NCI-H1694 (cell line): ENCODE results near the gene DNAH6.
"Not testable (repeated sequence)": the region's sequence is repeated elsewhere in the genome, so short reads cannot be mapped to it uniquely, and the experiment has no call there.

Source experiments
- DNase-seq: peaks from one replicate; lab custom pipeline; 2025; lab: John Stamatoyannopoulos, UW

Gene DNAH6, protein sequence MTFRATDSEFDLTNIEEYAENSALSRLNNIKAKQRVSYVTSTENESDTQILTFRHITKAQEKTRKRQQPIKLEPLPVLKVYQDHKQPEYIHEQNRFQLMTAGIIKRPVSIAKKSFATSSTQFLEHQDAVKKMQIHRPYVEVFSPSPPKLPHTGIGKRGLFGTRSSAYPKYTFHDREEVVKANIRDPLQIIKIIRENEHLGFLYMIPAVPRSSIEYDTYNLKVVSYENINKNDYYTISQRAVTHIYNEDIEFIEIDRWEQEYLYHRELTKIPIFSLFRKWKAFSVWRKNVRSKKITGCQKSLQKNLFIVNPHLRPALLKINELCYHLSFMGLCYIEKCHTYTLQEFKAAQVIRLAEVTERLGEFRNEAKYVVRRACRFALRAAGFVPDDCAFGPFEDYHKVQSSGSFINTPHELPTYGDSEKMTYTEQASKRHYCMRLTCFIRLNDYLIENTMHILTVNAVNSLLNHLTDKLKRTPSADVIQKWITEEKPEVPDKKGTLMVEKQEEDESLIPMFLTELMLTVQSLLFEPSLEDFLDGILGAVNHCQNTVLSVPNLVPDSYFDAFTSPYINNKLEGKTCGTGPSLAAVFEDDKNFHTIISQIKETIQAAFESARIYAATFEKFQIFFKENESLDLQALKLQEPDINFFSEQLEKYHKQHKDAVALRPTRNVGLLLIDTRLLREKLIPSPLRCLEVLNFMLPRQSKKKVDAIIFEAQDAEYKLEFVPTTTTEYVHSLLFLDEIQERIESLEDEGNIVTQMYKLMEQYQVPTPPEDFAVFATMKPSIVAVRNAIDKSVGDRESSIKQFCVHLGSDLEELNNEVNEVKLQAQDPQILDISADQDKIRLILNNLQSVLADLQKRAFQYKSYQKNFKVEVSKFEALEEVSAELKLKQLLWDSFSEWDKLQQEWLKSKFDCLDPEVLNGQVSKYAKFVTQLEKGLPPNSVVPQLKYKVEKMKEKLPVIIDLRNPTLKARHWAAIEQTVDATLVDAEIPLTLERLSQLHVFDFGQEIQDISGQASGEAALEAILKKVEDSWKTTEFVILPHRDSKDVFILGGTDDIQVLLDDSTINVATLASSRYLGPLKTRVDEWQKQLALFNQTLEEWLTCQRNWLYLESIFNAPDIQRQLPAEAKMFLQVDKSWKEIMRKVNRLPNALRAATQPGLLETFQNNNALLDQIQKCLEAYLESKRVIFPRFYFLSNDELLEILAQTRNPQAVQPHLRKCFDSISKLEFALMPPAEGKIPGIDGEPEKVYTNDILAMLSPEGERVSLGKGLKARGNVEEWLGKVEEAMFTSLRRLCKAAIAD (N-terminal part only)

DNA sequence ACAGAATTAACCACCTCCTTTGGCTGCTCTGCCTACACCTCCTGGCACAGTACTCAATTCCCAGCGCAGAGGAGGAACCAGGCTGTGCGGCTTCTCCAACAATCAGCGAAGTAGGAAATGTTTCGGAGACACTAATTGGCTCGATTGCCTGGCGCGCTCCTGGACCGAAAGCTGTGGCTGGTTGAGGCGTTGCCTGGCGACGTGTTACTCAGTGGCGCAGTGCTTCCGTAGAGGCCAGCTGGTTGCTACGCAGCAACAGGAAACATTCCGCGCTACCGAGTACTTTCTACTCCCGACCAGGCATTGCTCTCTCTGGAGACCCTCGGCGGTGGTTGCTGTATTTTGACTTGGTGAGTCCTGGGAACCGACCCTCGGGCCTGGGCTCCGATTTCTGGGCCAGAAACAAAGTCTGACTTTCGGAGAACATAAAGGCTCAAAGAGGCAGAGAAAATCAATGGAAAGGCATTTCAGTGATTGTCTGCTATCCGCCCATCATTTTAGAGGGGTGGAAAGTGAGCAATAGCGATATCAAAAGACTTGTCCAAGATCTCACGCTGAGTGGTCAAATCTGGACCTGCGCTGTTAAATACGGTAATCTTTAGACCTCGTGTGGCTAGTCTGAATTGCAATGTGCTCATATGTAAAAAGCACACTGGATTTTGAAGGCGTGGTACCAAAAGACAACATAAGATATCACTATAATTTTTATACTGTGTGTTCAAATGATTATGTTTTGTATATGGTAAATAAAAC, at the start of gene DNAH6:
Gene DNAH6 (plus strand): TSS at position 265 of the 753 bp plus-strand sequence. CDS start 1,329 bp downstream, outside the sequence.
- DNase-seq: peak; percentile 96

- no peak for DNase-seq
Measured at GRCh38 chr2:84467389-84467788, 48.9 kb upstream of the DNAH6 start.

GRCh38 chr2:84472423-84472822, 43.9 kb upstream of the DNAH6 start:
- not testable (repeated sequence) for DNase-seq

GRCh38 chr2:84472856-84473565, 43.3 kb upstream of the DNAH6 start:
- no peak for DNase-seq

DNA sequence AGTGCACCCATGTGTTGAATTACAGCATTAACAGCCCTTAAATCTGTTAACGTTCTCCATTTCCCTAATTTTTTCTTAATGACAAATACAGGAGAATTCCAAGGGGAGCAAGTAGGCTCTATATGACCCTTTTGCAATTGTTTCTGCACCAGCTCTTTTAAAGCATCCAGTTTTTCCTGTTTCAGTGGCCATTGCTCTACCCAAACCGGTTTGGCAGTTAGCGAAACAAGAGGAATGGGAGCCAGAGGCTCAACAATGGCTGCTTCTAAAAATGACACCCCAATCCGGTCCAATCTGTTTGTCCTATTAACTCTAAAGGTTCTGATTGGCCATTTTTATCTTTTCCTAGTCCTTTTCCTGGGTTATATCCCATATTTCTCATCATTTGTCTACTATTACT, 42.1 kb upstream of the DNAH6 start:
- no peak for DNase-seq

GRCh38 chr2:84477886-84478285, 38.4 kb upstream of the DNAH6 start:
- no peak for DNase-seq

DNA sequence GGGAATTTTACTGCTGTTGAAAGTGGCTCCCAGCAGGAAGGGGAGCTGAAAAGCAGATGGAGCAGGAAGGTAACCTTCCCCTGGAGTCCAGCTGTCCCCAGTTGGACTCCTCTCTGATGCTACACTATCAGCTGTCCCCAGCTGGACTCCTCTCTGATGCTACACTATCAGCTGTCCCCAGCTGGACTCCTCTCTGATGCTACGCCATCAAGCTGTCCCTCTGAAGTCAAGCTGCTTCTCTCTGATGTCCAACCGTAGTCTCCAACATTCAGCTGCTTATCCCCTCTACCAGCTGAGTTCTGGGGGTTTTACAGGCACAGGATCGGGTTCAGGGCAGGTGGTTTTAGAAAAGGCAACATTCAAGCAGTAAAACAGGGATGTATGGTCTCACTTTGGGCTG, 37.4 kb upstream of the DNAH6 start:
- DNase-seq: no peak

GRCh38 chr2:84481702-84482101, 34.6 kb upstream of the DNAH6 start:
- DNase-seq: no peak

GRCh38 chr2:84482603-84483002, 33.7 kb upstream of the DNAH6 start:
- DNase-seq: no peak

DNA sequence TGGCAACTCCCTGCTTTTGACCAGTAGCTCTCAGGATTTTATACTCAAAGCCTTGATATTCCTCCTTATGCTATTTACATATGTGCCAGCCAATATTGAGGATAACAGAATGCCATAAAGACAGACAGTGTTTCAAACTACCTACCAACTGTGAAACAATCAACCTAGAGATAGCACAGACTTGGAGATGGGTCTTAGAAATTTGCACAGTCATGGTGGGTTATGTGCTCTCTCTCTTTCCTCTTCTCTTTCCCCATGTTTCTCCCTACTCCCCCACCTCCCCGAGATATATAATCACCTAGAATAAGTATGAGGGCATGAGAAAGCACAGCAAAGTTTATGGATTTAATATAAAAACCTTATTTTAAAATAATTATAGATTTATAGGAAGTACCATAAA, 33.0 kb upstream of the DNAH6 start:
- DNase-seq: no peak

GRCh38 chr2:84486441-84487115, 29.7 kb upstream of the DNAH6 start:
- DNase-seq: no peak

- DNase-seq: no peak
Measured at GRCh38 chr2:84487298-84487996, 28.9 kb upstream of the DNAH6 start.

GRCh38 chr2:84491256-84491655, 25.0 kb upstream of the DNAH6 start:
- no peak for DNase-seq

- DNase-seq: no peak
Measured at GRCh38 chr2:84491741-84492140, 24.6 kb upstream of the DNAH6 start.

DNA sequence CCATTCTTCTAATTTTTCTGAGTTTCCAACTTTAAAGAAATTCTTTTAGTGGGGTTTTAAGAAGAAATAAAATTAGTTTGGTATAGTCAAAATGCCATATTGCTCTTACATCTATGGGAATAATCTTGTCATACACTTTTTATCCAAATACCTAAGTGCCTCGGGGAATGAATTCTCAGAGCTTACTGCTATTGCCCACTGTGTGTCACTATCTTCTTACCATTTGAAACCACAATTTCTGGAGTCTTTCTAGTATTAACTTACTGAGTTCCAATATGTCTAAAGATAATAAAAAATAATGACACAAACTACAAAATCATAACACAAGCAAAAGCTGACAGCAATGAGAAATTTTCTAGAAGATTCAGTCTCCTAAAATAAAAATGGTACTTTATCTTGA, 23.7 kb upstream of the DNAH6 start:
- DNase-seq: no peak

DNA sequence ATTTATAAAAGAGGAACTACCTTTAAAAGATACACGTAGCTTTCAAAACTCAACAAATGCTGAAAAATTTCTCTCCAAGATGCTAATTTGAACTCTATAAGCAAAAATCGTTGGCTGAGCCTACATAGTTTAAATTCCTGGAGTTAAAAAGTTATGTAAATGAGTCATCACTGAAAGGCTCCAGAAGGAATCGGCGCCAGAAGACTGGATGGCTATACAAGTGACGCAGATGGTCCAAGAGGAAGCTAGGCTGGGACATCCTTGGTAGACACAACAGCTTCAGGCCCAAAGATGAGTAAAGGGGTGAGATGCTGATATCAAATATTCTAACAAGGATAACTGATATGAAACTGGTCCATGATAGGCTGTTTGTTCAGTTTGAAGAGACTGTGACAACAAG, 22.8 kb upstream of the DNAH6 start:
- no peak for DNase-seq

GRCh38 chr2:84494070-84494469, 22.2 kb upstream of the DNAH6 start:
- DNase-seq: no peak

DNA sequence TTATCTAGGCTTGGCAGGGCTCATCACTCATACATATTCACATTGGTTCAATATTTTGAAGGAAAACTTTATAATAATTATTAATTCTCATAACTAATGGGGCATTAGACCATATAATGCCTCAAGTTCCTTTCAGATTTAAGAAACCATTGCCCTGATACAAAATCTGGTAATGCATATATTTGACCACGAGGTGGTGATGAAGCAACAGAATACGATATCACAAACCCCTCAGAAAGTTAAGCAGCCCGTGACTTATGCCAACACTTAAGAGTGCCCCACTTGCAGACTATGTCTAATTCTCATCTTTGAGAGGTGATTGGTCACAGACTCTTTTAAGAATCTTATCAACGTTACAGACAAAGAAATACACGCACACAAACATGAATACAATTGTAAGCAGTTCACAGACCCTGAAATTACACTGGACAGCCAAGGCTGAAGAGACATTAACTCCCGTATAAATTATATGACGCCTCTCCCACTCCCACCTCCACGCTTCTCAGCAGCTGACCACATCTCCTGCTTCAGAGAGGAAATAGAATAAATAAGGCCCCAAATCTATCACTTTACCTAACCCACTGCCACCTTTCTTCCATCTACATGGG, 20.7 kb upstream of the DNAH6 start:
- DNase-seq: peak; percentile 61

GRCh38 chr2:84496386-84496785, 19.9 kb upstream of the DNAH6 start:
- DNase-seq: no peak
